HCT116 (cell line): Measurements from ENCODE around the gene DIAPH3.

ENCODE experiments used
- CTCF ChIP-seq, 3 experiments: fragments of 200-600 bp in 1 of 3; sonication (generic) in 1 of 3; IDR thresholded peaks in 2 of 3; conservative IDR thresholded peaks in 1 of 3; 2 replicates each; pipeline ENCODE4 v1.5.1; 2012 to 2017; ENCODE audit warnings: low read depth in 2 of 3, low read length in 2 of 3, antibody characterized with exemption in 1 of 3, borderline replicate concordance in 1 of 3, control low read depth in 1 of 3, mild to moderate bottlenecking in 1 of 3, mixed read lengths in 1 of 3, mixed run types in 1 of 3, moderate library complexity in 1 of 3; ENCODE audit not compliant: insufficient read depth in 1 of 3
- EZH2 ChIP-seq: fragments of 200-600 bp; sonication (generic); IDR thresholded peaks from 2 replicates; pipeline ENCODE4 v1.6.1; 2017; ENCODE audit warnings: antibody characterized with exemption, mixed run types
- POLR2AphosphoS5 ChIP-seq: IDR thresholded peaks from 2 replicates; pipeline ENCODE4 v1.6.1; 2011; ENCODE audit warnings: mild to moderate bottlenecking, low read depth, low read length, moderate library complexity
- REST ChIP-seq: IDR thresholded peaks from 2 replicates; pipeline ENCODE4 v1.6.1; 2012; ENCODE audit warnings: low read depth
- SIN3A ChIP-seq: IDR thresholded peaks from 2 replicates; pipeline ENCODE4 v1.6.1; 2012; ENCODE audit warnings: low read depth
- SRF ChIP-seq: IDR thresholded peaks from 2 replicates; pipeline ENCODE4 v1.6.1; 2012; ENCODE audit warnings: low read depth

- TF ChIP-seq SRF, result no peak
- no peak for TF ChIP-seq CTCF (IDR thresholded peaks at IDR 0.05 in 2 of 3, conservative IDR thresholded peaks at IDR 0.05 in 1 of 3; ENCODE audit: borderline replicate concordance in 1 of 3, insufficient read depth in 1 of 3, low read depth in 2 of 3, low read length in 2 of 3)
- TF ChIP-seq REST, result no peak
- no peak for TF ChIP-seq POLR2AphosphoS5
- TF ChIP-seq EZH2, result no peak
- TF ChIP-seq SIN3A, result no peak
Observed at GRCh38 chr13:59665184-59665583, 498.5 kb downstream of the DIAPH3 start.
